HEK293 (cell line): Measurements from ENCODE around the gene NRL.

Experiments
- CTCF ChIA-PET: fragments of 350-600 bp; formaldehyde crosslinking; extraction: SDS; loops from one replicate; lab custom pipeline; 2021; ENCODE audit warnings: antibody characterized with exemption; lab: Yijun Ruan, JAX
- POLR2A ChIA-PET: fragments of 300-600 bp; formaldehyde crosslinking; extraction: SDS; loops from one replicate; lab custom pipeline; 2020; ENCODE audit warnings: antibody characterized with exemption, inconsistent platforms; lab: Yijun Ruan, JAX
- H3K27ac ChIP-seq: fragments of 200-500 bp; sonication (Bioruptor generic); 2 replicates; pipeline ENCODE4 v1.5.1; 2014; ENCODE audit warnings: low read depth, low read length, control low read depth, inconsistent platforms; ENCODE audit errors: extremely low read depth
- H3K36me3 ChIP-seq, 2 experiments: fragments of 200-500 bp in 1 of 2; sonication (Bioruptor generic) in 1 of 2; 1 replicate in 1 of 2; 2 replicates in 1 of 2; pipeline ENCODE4 v1.5.1; 2014 to 2017; ENCODE audit warnings: inconsistent platforms in 2 of 2, low read length in 2 of 2; ENCODE audit not compliant: control insufficient read depth in 2 of 2, insufficient read depth in 1 of 2
- H3K4me1 ChIP-seq: fragments of 200-500 bp; sonication (Bioruptor generic); 2 replicates; pipeline ENCODE4 v1.5.1; 2014; ENCODE audit warnings: mild to moderate bottlenecking, low read length, inconsistent platforms; ENCODE audit not compliant: control insufficient read depth, insufficient read depth
- H3K4me3 ChIP-seq: 2 replicates; pipeline ENCODE4 v1.5.1; 2011; ENCODE audit warnings: low read depth, mild to moderate bottlenecking, control low read depth, low read length, moderate library complexity
- H3K9me3 ChIP-seq: fragments of 200-500 bp; sonication (Bioruptor generic); 2 replicates; pipeline ENCODE4 v1.5.1; 2014; ENCODE audit warnings: low read depth, low read length, inconsistent platforms; ENCODE audit not compliant: control insufficient read depth, insufficient read depth
- FEZF1 ChIP-seq: fragments of 450-650 bp; formaldehyde crosslinking; IDR thresholded peaks from 2 replicates; pipeline ENCODE4 v1.5.1; 2016; ENCODE audit warnings: missing biosample characterization, missing genetic modification characterization
- IKZF3 ChIP-seq: fragments of 450-650 bp; IDR thresholded peaks from 2 replicates; pipeline ENCODE4 v1.5.0; 2018; ENCODE audit warnings: missing biosample characterization, mild to moderate bottlenecking, missing genetic modification characterization, moderate library complexity
- PRDM1 ChIP-seq: fragments of 450-650 bp; formaldehyde crosslinking; IDR thresholded peaks from 2 replicates; pipeline ENCODE4; 2016; ENCODE audit warnings: missing biosample characterization, missing genetic modification characterization
- SP2 ChIP-seq: fragments of 450-650 bp; formaldehyde crosslinking; IDR thresholded peaks from 2 replicates; pipeline ENCODE4 v1.5.1; 2016; ENCODE audit warnings: missing biosample characterization, missing genetic modification characterization
- YY2 ChIP-seq: fragments of 450-650 bp; formaldehyde crosslinking; IDR thresholded peaks from 2 replicates; pipeline ENCODE4 v1.5.1; 2016; ENCODE audit warnings: missing biosample characterization, missing genetic modification characterization
- ZFP3 ChIP-seq: fragments of 450-650 bp; formaldehyde crosslinking; IDR thresholded peaks from 2 replicates; pipeline ENCODE4 v1.5.1; 2016; ENCODE audit warnings: low read depth, missing biosample characterization, missing genetic modification characterization
- ZFP37 ChIP-seq: fragments of 450-650 bp; formaldehyde crosslinking; IDR thresholded peaks from 2 replicates; pipeline ENCODE4 v1.5.1; 2016; ENCODE audit warnings: missing biosample characterization, missing genetic modification characterization
- ZNF146 ChIP-seq: fragments of 450-650 bp; formaldehyde crosslinking; IDR thresholded peaks from 2 replicates; pipeline ENCODE4 v1.5.1; 2016; ENCODE audit warnings: missing biosample characterization, missing genetic modification characterization
- ZNF585B ChIP-seq: fragments of 450-650 bp; formaldehyde crosslinking; IDR thresholded peaks from 2 replicates; pipeline ENCODE4 v1.5.1; 2016; ENCODE audit warnings: missing biosample characterization, missing genetic modification characterization
- ZNF600 ChIP-seq: fragments of 450-650 bp; formaldehyde crosslinking; IDR thresholded peaks from 2 replicates; pipeline ENCODE4 v1.5.1; 2016; ENCODE audit warnings: missing biosample characterization, missing genetic modification characterization
- ZXDB ChIP-seq: fragments of 450-650 bp; formaldehyde crosslinking; IDR thresholded peaks from 2 replicates; pipeline ENCODE4 v1.5.1; 2016; ENCODE audit warnings: missing biosample characterization, missing genetic modification characterization
- TF ChIP-seq, protein P1 (sequence below): fragments of 450-650 bp; formaldehyde crosslinking; IDR thresholded peaks from 2 replicates; pipeline ENCODE4 v1.5.1; 2016; ENCODE audit warnings: missing biosample characterization, missing genetic modification characterization
- TF ChIP-seq, protein P2 (sequence below): fragments of 450-650 bp; formaldehyde crosslinking; IDR thresholded peaks from 2 replicates; pipeline ENCODE4 v1.5.1; 2016; ENCODE audit warnings: missing biosample characterization, missing genetic modification characterization
- TF ChIP-seq, protein P3 (sequence below): fragments of 450-650 bp; formaldehyde crosslinking; IDR thresholded peaks from 2 replicates; pipeline ENCODE4 v1.5.1; 2016; ENCODE audit warnings: missing biosample characterization, missing genetic modification characterization
- TF ChIP-seq, protein P4 (sequence below): fragments of 450-650 bp; formaldehyde crosslinking; IDR thresholded peaks from 2 replicates; pipeline ENCODE4 v1.5.1; 2016; ENCODE audit warnings: missing biosample characterization, missing genetic modification characterization

The NRL gene

DNA sequence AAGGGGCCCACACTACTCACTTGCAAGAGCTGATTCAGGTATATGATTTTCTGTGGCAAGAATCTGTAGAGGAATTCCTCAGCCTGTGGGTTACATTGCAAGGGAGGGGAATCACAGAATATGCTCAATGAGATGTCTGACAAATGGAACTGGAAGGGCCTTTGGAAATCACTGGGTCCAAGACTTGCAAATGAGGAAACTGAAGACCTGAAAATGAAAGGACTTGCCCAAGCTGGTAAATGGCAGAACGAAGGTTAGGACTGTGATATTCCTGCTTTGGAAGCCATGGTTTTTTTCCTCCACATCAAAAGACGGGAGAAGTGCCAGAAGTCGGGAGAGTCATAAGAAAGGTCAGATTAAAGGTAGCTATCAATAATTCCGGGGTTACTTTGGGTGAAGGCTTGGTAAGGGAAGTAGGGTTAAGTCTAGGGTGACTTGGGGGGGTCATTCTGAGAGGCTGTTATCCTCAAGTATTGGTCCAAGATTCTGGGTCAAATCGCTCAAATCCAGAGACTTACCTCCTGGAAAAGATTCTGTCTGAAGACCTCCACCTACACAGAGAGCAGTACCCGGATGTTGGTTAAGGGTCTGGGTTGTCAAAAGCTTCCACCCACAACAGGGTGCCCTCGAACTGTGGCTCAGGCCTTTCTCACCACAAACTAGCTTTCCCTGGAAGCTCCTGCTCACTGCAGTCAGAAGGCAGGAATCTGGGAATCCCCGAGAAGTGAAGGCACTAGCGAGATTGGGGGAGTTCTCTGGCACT is 31.1 kb upstream of the NRL start:
- Histone ChIP-seq H3K4me3 (peak overlapping the region; percentile 91), H3K9me3 (no peaks in the 10 kb centered on the region), H3K4me1 (peaks cover 8% of the 10 kb centered on the region), H3K27ac (peak overlapping the region; percentile 59; the same call in 1 of the 2 replicates), H3K36me3 (peaks cover 12 to 46% of the 10 kb centered on the region in 2 experiments)
- ChIA-PET POLR2A (interaction anchor here (0.5 to 3.8 kb wide), 15 partner anchors 9 to 125 kb away, joined by 3 to 79 read pairs (median 8); partner anchors contain the start of genes CHMP4A, DCAF11, IPO4 and IRF9), CTCF (interaction anchor here (0.6 to 3.7 kb wide), 7 partner anchors 9 to 131 kb away, joined by 3 to 34 read pairs (median 5); partner anchors contain the start of gene IRF9)
- TF ChIP-seq PRDM1 = 0 out of 2 replicates have a peak, but pooled peaks have one; percentile 73
- peak; percentile 37; the same call in 1 of the 2 replicates for TF ChIP-seq IKZF3 (tag by site-specific recombination)
- TF ChIP-seq, protein P1, sequence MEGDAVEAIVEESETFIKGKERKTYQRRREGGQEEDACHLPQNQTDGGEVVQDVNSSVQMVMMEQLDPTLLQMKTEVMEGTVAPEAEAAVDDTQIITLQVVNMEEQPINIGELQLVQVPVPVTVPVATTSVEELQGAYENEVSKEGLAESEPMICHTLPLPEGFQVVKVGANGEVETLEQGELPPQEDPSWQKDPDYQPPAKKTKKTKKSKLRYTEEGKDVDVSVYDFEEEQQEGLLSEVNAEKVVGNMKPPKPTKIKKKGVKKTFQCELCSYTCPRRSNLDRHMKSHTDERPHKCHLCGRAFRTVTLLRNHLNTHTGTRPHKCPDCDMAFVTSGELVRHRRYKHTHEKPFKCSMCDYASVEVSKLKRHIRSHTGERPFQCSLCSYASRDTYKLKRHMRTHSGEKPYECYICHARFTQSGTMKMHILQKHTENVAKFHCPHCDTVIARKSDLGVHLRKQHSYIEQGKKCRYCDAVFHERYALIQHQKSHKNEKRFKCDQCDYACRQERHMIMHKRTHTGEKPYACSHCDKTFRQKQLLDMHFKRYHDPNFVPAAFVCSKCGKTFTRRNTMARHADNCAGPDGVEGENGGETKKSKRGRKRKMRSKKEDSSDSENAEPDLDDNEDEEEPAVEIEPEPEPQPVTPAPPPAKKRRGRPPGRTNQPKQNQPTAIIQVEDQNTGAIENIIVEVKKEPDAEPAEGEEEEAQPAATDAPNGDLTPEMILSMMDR (tag by site-specific recombination) = no peak
- no peak for TF ChIP-seq ZFP3
- peak; percentile 79 for TF ChIP-seq ZNF600
- peak; percentile 34 for TF ChIP-seq ZNF146 (tag by site-specific recombination)

DNA sequence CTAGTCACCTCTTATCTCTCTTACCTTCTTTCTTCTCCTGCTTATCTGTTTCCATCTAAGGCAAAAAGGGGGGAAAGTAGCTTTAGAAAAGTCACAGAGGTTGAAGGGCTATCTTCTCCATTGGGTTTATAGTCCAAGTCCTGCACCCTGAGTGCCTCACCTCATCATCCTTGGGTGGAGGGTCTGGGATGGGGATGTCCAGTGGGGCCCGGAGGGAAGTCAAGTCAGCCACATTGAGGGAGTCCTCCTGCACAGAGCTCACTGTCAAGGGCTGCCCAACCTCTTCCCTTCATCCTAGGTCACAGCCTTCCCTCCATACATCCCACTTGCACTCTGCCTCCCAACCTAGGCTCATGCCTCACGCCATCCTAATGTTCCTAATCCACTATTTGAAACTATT is 30.5 kb upstream of the NRL start:
- Histone ChIP-seq H3K9me3 (no peaks in the 10 kb centered on the region), H3K27ac (no peak overlapping the region), H3K4me1 (peaks cover 8% of the 10 kb centered on the region), H3K4me3 (no peak overlapping the region), H3K36me3 (peaks cover 12 to 40% of the 10 kb centered on the region in 2 experiments)
- POLR2A ChIA-PET = interaction anchor here (0.5 to 3.8 kb wide), 8 partner anchors 8 to 51 kb away, joined by 3 to 79 read pairs (median 18); partner anchors contain the start of genes DCAF11, IRF9, NRL and PCK2
- CTCF ChIA-PET = interaction anchor here (0.6 to 1.4 kb wide), 3 partner anchors 8 to 132 kb away, joined by 3 to 5 read pairs (median 5); no protein-coding TSS in a partner anchor
- TF ChIP-seq, protein P2, sequence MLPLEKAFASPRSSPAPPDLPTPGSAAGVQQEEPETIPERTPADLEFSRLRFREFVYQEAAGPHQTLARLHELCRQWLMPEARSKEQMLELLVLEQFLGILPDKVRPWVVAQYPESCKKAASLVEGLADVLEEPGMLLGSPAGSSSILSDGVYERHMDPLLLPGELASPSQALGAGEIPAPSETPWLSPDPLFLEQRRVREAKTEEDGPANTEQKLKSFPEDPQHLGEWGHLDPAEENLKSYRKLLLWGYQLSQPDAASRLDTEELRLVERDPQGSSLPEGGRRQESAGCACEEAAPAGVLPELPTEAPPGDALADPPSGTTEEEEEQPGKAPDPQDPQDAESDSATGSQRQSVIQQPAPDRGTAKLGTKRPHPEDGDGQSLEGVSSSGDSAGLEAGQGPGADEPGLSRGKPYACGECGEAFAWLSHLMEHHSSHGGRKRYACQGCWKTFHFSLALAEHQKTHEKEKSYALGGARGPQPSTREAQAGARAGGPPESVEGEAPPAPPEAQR (tag by site-specific recombination) = no peak

DNA sequence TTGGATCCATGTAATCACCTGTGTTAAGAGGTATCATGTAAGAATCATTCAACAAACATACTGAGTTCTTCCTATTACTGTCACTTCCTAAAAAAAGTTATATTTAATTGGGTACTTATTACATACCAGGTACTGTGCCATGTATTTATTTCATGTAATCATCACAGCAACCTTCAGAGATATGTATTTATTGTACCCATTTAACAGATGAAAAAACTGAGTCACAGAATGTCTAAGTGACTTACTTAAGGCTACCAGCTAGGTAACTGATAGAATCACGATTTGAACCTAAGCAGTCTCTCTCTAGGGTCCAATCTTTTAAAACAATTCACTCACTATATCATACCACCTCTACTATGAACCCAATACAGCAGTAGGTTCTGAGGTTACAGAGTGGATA is 29.7 kb upstream of the NRL start:
- Histone ChIP-seq H3K36me3 (peaks cover 13 to 35% of the 10 kb centered on the region in 2 experiments), H3K4me3 (no peak overlapping the region), H3K27ac (no peak overlapping the region), H3K4me1 (peaks cover 12% of the 10 kb centered on the region), H3K9me3 (no peaks in the 10 kb centered on the region)
- TF ChIP-seq ZFP37 (tag by site-specific recombination) (no peak), SP2 (tag by site-specific recombination) (no peak), YY2 (tag by site-specific recombination) (no peak), ZNF585B (tag by site-specific recombination) (no peak), ZXDB (tag by site-specific recombination) (no peak), FEZF1 (tag by site-specific recombination) (no peak)
- TF ChIP-seq, protein P3, sequence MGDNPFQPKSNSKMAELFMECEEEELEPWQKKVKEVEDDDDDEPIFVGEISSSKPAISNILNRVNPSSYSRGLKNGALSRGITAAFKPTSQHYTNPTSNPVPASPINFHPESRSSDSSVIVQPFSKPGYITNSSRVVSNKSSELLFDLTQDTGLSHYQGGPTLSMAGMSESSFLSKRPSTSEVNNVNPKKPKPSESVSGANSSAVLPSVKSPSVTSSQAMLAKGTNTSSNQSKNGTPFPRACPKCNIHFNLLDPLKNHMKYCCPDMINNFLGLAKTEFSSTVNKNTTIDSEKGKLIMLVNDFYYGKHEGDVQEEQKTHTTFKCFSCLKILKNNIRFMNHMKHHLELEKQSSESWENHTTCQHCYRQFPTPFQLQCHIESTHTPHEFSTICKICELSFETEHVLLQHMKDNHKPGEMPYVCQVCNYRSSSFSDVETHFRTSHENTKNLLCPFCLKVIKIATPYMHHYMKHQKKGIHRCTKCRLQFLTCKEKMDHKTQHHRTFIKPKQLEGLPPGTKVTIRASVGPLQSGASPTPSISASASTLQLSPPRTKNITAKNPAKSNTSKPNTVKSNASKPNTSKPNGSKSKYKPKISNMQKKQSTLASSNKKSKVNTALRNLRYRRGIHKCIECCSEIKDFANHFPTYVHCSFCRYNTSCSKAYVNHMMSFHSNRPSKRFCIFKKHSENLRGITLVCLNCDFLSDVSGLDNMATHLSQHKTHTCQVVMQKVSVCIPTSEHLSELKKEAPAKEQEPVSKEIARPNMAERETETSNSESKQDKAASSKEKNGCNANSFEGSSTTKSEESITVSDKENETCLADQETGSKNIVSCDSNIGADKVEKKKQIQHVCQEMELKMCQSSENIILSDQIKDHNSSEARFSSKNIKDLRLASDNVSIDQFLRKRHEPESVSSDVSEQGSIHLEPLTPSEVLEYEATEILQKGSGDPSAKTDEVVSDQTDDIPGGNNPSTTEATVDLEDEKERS = no peak
- TF ChIP-seq, protein P4, sequence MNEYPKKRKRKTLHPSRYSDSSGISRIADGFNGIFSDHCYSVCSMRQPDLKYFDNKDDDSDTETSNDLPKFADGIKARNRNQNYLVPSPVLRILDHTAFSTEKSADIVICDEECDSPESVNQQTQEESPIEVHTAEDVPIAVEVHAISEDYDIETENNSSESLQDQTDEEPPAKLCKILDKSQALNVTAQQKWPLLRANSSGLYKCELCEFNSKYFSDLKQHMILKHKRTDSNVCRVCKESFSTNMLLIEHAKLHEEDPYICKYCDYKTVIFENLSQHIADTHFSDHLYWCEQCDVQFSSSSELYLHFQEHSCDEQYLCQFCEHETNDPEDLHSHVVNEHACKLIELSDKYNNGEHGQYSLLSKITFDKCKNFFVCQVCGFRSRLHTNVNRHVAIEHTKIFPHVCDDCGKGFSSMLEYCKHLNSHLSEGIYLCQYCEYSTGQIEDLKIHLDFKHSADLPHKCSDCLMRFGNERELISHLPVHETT = no peak
- ChIA-PET POLR2A (interaction anchor here (3.3 kb wide), 1 partner anchor 29 kb away, joined by 60 read pairs; the partner anchor contains the start of genes DCAF11 and NRL), CTCF (interaction anchor here (1.5 kb wide), 1 partner anchor 17 kb away, joined by 4 read pairs; the partner anchor contains the start of gene IRF9)
